GM19238 (cell line): Measurements from ENCODE around the gene BLMH.
"Not testable (repeated sequence)": the region's sequence is repeated elsewhere in the genome, so short reads cannot be mapped to it uniquely, and the experiment has no call there.

Source experiments
- DNase-seq: peaks from one replicate; pipeline ENCODE4 v3.0.0; 2011; ENCODE audit warnings: low spot score; ENCODE audit not compliant: insufficient read length

BLMH gene

GRCh38 chr17:30207655-30208054 lies 84.1 kb downstream of the BLMH start:
- DNase-seq = no peak

DNA sequence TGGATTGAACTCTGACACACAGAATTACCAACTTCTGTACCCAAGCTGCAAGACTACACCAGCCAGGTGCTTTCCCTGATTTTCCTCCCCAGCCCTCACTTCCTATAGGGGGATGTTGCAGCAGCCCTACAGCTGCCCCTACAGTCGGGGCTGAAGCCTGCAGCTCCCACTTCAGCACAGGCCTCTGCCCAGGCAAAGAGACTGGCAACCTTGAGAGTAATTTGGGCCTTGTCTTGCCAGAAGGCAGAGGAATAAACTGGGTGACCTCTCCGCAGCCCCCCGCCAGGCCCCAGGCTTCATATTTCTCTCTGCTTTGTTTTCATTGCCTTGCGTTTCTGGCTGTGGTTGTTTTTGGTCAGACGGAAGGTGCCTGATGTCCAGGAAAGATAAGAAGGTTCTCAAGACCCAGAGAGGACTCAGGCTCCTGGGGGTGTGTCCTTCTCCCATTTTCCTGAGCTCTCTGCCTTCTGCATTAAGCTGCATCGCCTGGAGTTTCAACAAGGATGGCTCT lies 88.2 kb downstream of the BLMH start:
- DNase-seq = no peak

DNA sequence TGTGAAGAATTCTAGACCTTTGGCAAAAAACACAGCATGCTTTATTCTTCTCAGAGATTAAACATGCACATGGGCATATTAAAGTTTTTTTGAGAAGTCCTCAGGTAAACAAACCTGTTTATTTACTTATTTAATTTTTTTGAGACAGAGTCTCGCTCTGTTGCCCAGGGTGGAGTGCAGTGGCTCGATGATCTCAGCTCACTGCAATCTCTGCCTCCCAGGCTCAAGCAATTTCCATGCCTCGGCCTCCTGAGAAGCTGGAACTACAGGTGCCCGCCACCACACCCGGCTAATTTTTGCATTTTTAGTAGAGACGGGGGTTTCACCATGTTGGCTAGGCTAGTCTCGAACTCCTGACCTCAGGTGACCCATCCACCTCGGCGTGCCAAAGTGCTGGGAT lies 91.1 kb downstream of the BLMH start:
- not testable (repeated sequence) for DNase-seq

DNA sequence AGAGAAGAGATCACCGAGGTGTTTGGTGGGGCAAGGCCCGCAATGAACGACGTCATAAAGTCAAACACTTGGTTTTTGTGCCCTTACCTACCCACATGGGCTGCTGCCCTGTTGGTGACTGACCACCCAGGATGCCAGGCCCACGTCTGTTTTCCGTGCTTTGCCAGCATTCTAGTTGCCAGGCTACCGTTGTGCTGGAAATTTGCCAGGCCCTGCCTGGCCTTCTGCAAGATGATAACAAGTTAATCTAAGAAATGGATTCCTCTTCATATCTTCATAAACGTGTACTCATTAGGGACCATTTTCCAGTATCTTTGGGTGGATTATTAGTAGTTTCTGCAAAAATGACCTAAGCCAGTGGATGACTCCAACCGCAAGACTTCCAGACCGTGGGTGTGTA lies 91.6 kb downstream of the BLMH start:
- DNase-seq = no peak

DNA sequence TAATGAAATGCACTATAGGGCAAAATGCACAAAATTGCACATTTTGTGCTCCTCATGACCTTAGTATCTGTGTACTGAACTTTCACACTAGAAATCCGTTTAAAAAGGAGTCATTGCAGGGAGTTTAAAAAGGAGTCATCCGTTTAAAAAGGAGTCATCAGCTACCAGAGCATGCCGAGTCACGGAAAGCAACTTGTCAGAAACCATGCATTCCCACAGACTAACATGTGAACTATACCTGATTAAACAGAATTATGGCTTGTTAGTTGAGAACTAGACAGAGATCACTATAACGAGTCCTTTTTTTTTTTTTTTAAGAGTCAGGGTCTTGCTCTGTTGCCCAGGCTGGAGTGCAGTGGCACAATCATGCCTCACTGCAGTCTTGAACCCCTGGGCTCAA lies 92.1 kb downstream of the BLMH start:
- no peak for DNase-seq
